ENCODE measurements around the gene EXOC6B.

DNA sequence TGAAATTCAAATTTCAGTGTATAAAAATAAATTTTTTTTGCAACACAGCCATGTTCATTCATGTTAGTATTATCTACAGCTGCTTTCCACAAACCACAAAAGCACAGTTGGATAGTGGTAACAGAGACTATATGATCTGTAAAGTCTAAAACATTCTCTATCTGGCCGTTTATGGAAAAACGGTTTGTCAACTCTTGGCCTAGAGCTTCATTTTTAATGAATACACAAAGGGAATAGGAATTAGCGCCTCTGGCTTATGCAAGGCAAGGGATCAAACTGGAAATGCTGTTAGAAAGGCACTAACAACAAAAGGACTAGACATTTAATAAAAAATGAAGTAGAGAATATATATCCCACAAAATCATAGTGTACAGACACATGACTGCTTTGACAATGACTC lies 211.9 kb downstream of the EXOC6B start:
- TF ChIP-seq CTCF (IDR thresholded peaks at IDR 0.05), result no peak
- TF ChIP-seq POLR2A (IDR thresholded peaks at IDR 0.05), result no peak
